ENCODE measurements around the gene IL24.

Gene IL24

DNA sequence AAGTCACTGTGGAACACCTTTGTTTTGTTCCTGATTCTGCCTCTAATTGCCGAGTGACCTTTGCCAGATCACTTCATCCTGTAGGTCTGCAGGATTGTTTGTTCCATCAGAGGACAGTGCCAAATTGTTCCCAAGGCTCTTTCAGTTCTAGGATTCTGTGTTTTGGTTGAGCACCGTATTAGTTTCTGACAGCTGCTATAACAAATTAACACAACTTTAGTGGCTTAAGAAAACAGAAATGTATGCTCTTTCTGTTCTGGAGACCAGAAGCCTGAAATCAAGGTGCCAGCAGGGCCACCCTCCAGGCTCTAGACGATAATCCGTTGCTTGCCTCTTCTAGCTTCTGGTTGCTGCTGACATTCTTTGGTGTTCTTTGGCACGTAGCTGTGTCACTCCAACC, 52.4 kb downstream of the IL24 start:
- Histone ChIP-seq H3K4me3 (replicated peaks; ENCODE audit: insufficient read depth, low read length) (no peak overlapping the region), H3K27ac (replicated peaks) (no peak overlapping the region)

DNA sequence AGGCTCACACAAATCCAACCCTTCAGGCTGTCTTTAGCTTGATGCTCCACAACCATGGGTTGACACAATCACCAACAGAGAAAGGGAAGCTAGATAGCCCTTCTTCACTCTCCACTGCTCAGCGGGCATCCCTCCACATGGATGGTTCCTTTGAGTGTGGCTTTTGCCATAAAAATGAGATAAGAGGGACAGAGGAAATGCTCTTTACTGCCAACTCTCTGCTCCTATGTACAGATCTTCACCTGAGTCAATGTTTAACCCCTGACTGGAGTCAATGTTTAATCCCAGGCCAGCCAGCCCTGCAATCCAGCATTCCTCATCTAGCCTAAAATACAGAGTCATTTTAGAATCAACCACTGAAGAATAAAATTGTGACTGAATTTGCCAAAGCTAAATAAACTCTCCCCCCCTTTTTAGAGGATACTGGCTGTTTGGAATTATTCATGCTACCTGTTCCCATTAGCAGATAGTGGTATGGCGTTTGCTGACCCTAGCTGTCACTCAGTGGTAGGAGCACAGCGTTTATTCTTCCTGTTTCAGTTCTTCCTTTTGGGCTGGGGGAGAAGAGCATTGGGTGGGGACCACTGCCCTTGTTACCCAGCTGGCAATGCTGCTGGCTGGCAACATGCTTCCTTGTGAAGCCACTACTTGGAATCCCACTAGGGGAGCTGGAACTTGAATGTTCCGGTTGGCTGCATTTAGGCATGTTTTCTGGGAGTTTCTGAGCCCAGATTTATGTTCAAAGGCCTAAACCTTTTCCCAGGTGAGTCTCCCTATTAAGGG, 54.3 kb downstream of the IL24 start:
- Histone ChIP-seq H3K27ac (replicated peaks) (no peak overlapping the region), H3K27me3 (ENCODE audit: insufficient read depth, poor library complexity, severe bottlenecking) (no peaks in the 10 kb centered on the region), H3K4me3 (replicated peaks; ENCODE audit: insufficient read depth, low read length) (no peak overlapping the region)
- DNase-seq (ENCODE audit: low read depth in 1 of 2, low spot score in 1 of 2): no peak
- TF ChIP-seq POLR2AphosphoS5 (IDR thresholded peaks at IDR 0.05; ENCODE audit: low read depth): no peak
- TF ChIP-seq, protein P1, sequence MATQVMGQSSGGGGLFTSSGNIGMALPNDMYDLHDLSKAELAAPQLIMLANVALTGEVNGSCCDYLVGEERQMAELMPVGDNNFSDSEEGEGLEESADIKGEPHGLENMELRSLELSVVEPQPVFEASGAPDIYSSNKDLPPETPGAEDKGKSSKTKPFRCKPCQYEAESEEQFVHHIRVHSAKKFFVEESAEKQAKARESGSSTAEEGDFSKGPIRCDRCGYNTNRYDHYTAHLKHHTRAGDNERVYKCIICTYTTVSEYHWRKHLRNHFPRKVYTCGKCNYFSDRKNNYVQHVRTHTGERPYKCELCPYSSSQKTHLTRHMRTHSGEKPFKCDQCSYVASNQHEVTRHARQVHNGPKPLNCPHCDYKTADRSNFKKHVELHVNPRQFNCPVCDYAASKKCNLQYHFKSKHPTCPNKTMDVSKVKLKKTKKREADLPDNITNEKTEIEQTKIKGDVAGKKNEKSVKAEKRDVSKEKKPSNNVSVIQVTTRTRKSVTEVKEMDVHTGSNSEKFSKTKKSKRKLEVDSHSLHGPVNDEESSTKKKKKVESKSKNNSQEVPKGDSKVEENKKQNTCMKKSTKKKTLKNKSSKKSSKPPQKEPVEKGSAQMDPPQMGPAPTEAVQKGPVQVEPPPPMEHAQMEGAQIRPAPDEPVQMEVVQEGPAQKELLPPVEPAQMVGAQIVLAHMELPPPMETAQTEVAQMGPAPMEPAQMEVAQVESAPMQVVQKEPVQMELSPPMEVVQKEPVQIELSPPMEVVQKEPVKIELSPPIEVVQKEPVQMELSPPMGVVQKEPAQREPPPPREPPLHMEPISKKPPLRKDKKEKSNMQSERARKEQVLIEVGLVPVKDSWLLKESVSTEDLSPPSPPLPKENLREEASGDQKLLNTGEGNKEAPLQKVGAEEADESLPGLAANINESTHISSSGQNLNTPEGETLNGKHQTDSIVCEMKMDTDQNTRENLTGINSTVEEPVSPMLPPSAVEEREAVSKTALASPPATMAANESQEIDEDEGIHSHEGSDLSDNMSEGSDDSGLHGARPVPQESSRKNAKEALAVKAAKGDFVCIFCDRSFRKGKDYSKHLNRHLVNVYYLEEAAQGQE (IDR thresholded peaks at IDR 0.05; ENCODE audit: insufficient replicate concordance, low read depth): no peak
- TF ChIP-seq, protein P2, sequence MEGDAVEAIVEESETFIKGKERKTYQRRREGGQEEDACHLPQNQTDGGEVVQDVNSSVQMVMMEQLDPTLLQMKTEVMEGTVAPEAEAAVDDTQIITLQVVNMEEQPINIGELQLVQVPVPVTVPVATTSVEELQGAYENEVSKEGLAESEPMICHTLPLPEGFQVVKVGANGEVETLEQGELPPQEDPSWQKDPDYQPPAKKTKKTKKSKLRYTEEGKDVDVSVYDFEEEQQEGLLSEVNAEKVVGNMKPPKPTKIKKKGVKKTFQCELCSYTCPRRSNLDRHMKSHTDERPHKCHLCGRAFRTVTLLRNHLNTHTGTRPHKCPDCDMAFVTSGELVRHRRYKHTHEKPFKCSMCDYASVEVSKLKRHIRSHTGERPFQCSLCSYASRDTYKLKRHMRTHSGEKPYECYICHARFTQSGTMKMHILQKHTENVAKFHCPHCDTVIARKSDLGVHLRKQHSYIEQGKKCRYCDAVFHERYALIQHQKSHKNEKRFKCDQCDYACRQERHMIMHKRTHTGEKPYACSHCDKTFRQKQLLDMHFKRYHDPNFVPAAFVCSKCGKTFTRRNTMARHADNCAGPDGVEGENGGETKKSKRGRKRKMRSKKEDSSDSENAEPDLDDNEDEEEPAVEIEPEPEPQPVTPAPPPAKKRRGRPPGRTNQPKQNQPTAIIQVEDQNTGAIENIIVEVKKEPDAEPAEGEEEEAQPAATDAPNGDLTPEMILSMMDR (IDR thresholded peaks at IDR 0.05; ENCODE audit: insufficient read depth, low read length): no peak
- no peak for TF ChIP-seq SPI1 (IDR thresholded peaks at IDR 0.05; ENCODE audit: borderline replicate concordance, low read depth)
- TF ChIP-seq GABPA (IDR thresholded peaks at IDR 0.05; ENCODE audit: low read depth): no peak

More for the DNA sequence above, 52.4 kb downstream of the IL24 start:
- DNase-seq (ENCODE audit: low read depth in 1 of 2, low spot score in 1 of 2): no peak
- no peaks in the 10 kb centered on the region for H3K27me3 ChIP-seq (ENCODE audit: insufficient read depth, poor library complexity, severe bottlenecking)
- TF ChIP-seq SPI1 (IDR thresholded peaks at IDR 0.05; ENCODE audit: borderline replicate concordance, low read depth): no peak
- TF ChIP-seq POLR2AphosphoS5 (IDR thresholded peaks at IDR 0.05; ENCODE audit: low read depth): no peak
- TF ChIP-seq, protein P1 (IDR thresholded peaks at IDR 0.05; ENCODE audit: insufficient replicate concordance, low read depth): no peak
- TF ChIP-seq, protein P2 (IDR thresholded peaks at IDR 0.05; ENCODE audit: insufficient read depth, low read length): no peak
- no peak for TF ChIP-seq GABPA (IDR thresholded peaks at IDR 0.05; ENCODE audit: low read depth)

DNA sequence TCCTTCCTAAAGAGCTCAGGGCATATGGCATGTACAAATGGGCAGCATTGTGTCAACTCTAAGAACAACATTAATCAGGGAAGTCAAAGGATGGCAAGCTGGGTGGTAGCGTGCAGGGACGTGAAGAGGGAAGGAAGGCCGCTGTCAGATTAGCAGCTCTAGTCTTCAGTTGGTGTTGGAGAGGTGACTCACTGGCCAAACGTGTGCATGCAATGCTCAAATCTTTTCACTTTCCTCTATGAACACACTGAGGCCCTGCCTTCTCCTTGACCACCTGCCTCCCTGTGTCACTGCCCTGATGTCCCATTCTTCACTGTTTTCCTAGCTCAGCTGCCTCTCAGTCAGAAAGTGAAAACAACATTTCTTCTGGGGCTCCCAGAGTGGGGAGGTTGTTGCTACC, 54.9 kb downstream of the IL24 start:
- H3K27ac ChIP-seq (replicated peaks): no peak overlapping the region
- no peak overlapping the region for H3K4me3 ChIP-seq (replicated peaks; ENCODE audit: insufficient read depth, low read length)
- peak; percentile 39 to 68 for DNase-seq (ENCODE audit: low read depth in 1 of 2, low spot score in 1 of 2)
- no peaks in the 10 kb centered on the region for H3K27me3 ChIP-seq (ENCODE audit: insufficient read depth, poor library complexity, severe bottlenecking)
- TF ChIP-seq GABPA (IDR thresholded peaks at IDR 0.05; ENCODE audit: low read depth) (no peak), POLR2AphosphoS5 (IDR thresholded peaks at IDR 0.05; ENCODE audit: low read depth) (no peak), SPI1 (IDR thresholded peaks at IDR 0.05; ENCODE audit: borderline replicate concordance, low read depth) (no peak)
- TF ChIP-seq, protein P2 (IDR thresholded peaks at IDR 0.05; ENCODE audit: insufficient read depth, low read length): no peak
- TF ChIP-seq, protein P1 (IDR thresholded peaks at IDR 0.05; ENCODE audit: insufficient replicate concordance, low read depth): no peak

All from HL-60 (cell line).